ENCODE results near the gene AAMP.

AAMP gene

GRCh38 chr2:218234521-218234920 lies 35.4 kb downstream of the AAMP start:
- Histone ChIP-seq H3K4me1 (ENCODE audit: insufficient read depth, low read length, severe bottlenecking) (peaks cover 4% of the 10 kb centered on the region), H3K36me3 (ENCODE audit: insufficient read depth, low read length) (peaks cover 96% of the 10 kb centered on the region), H3K9me3 (ENCODE audit: low read length) (no peaks in the 10 kb centered on the region), H3K27ac (ENCODE audit: low read depth, low read length, poor library complexity, severe bottlenecking) (no peak overlapping the region), H3K9me2 (ENCODE audit: low read depth, low read length) (no peaks in the 10 kb centered on the region), H3K27me3 (ENCODE audit: insufficient read depth, low read length) (no peaks in the 10 kb centered on the region), H3K4me3 (ENCODE audit: low read depth, low read length, poor library complexity, severe bottlenecking) (no peak overlapping the region), H3K79me2 (ENCODE audit: insufficient read depth, low read length) (no peaks in the 10 kb centered on the region), H3K9ac (ENCODE audit: low read length) (no peak overlapping the region), H3F3A (ENCODE audit: insufficient read depth, low read length) (no peaks in the 10 kb centered on the region), H3K4me2 (ENCODE audit: low read length) (no peak overlapping the region), H2AFZ (ENCODE audit: low read length) (no peak overlapping the region), H4K20me1 (ENCODE audit: insufficient read depth, low read length) (no peaks in the 10 kb centered on the region)
- TF ChIP-seq EZH2 (IDR thresholded peaks at IDR 0.05; ENCODE audit: borderline replicate concordance, low read length) (no peak), CTCF (IDR thresholded peaks at IDR 0.05; ENCODE audit: low read length) (no peak)

GRCh38 chr2:218233543-218233942 lies 36.4 kb downstream of the AAMP start:
- TF ChIP-seq CTCF (IDR thresholded peaks at IDR 0.05; ENCODE audit: low read length) (no peak), EZH2 (IDR thresholded peaks at IDR 0.05; ENCODE audit: borderline replicate concordance, low read length) (no peak)
- Histone ChIP-seq H3K9me3 (ENCODE audit: low read length) (no peaks in the 10 kb centered on the region), H3K79me2 (ENCODE audit: insufficient read depth, low read length) (no peaks in the 10 kb centered on the region)

GRCh38 chr2:218230882-218231281 lies 39.1 kb downstream of the AAMP start:
- Histone ChIP-seq H3K36me3 (ENCODE audit: insufficient read depth, low read length) (peaks cover 97% of the 10 kb centered on the region), H3F3A (ENCODE audit: insufficient read depth, low read length) (no peaks in the 10 kb centered on the region), H3K79me2 (ENCODE audit: insufficient read depth, low read length) (no peaks in the 10 kb centered on the region), H3K9ac (ENCODE audit: low read length) (no peak overlapping the region), H3K4me2 (ENCODE audit: low read length) (no peak overlapping the region), H3K9me3 (ENCODE audit: low read length) (no peaks in the 10 kb centered on the region), H3K27ac (ENCODE audit: low read depth, low read length, poor library complexity, severe bottlenecking) (no peak overlapping the region), H3K4me1 (ENCODE audit: insufficient read depth, low read length, severe bottlenecking) (peaks cover 16% of the 10 kb centered on the region), H4K20me1 (ENCODE audit: insufficient read depth, low read length) (no peaks in the 10 kb centered on the region), H3K27me3 (ENCODE audit: insufficient read depth, low read length) (no peaks in the 10 kb centered on the region), H3K9me2 (ENCODE audit: low read depth, low read length) (no peaks in the 10 kb centered on the region), H2AFZ (ENCODE audit: low read length) (no peak overlapping the region), H3K4me3 (ENCODE audit: low read depth, low read length, poor library complexity, severe bottlenecking) (no peak overlapping the region)
- TF ChIP-seq EZH2 (IDR thresholded peaks at IDR 0.05; ENCODE audit: borderline replicate concordance, low read length) (no peak), CTCF (IDR thresholded peaks at IDR 0.05; ENCODE audit: low read length) (peak; percentile 28; the same call in 1 of the 2 replicates)

More at GRCh38 chr2:218233543-218233942, 36.4 kb downstream of the AAMP start:
- no peak overlapping the region for H3K4me2 ChIP-seq (ENCODE audit: low read length)
- no peaks in the 10 kb centered on the region for H4K20me1 ChIP-seq (ENCODE audit: insufficient read depth, low read length)
- H3K36me3 ChIP-seq (ENCODE audit: insufficient read depth, low read length), result peaks cover 96% of the 10 kb centered on the region
- H3K27ac ChIP-seq (ENCODE audit: low read depth, low read length, poor library complexity, severe bottlenecking), result no peak overlapping the region
- H3F3A ChIP-seq (ENCODE audit: insufficient read depth, low read length), result no peaks in the 10 kb centered on the region
- peaks cover 14% of the 10 kb centered on the region for H3K4me1 ChIP-seq (ENCODE audit: insufficient read depth, low read length, severe bottlenecking)
- no peaks in the 10 kb centered on the region for H3K9me2 ChIP-seq (ENCODE audit: low read depth, low read length)
- no peak overlapping the region for H2AFZ ChIP-seq (ENCODE audit: low read length)
- H3K27me3 ChIP-seq (ENCODE audit: insufficient read depth, low read length), result no peaks in the 10 kb centered on the region
- H3K4me3 ChIP-seq (ENCODE audit: low read depth, low read length, poor library complexity, severe bottlenecking), result no peak overlapping the region
- no peak overlapping the region for H3K9ac ChIP-seq (ENCODE audit: low read length)
